HCT116 (cell line): ENCODE measurements around the gene SYNJ2. TPM values are rescaled to one million over a fixed set of nuclear protein-coding genes. Genes with fewer than 3 reads are reported as not detected.
A peak's percentile ranks its signal among the peaks of the same experiment; 100 is the strongest.

Source experiments
- ATAC-seq: fragments of 200-7000 bp; cut with Tn5 transposase; 2 replicates; pipeline ENCODE4 v1.9.1; 2020; ENCODE audit warnings: mild to moderate bottlenecking, moderate library complexity
- BruUV-seq: library from RNA; stranded (reverse); fragments of 400-500 nt; replicated peaks from 2 replicates; lab custom pipeline; 2021; lab: Mats Ljungman, UMichigan
- CTCF ChIA-PET: fragments of 300-600 bp; sonication (Branson Sonifier 250); formaldehyde crosslinking; loops from one replicate; lab custom pipeline; 2021; ENCODE audit warnings: antibody characterized with exemption; lab: Charles Lee
- POLR2A ChIA-PET: fragments of 300-600, 350-600 bp; sonication (Branson Sonifier 250); formaldehyde crosslinking; loops from one replicate; lab custom pipeline; 2021; ENCODE audit warnings: antibody characterized with exemption; lab: Charles Lee
- RAD21 ChIA-PET, 2 experiments: fragments of 300-600 bp; sonication (Branson Sonifier 250); formaldehyde crosslinking; loops; one replicate each; lab custom pipeline; 2023; ENCODE audit warnings: low total read pairs in 2 of 2; ENCODE audit not compliant: uncharacterized antibody in 2 of 2, unreplicated experiment in 2 of 2, low non-redundant PET in 1 of 2; lab: Charles Lee
- DNase-seq: peaks from one replicate; pipeline ENCODE4 v3.0.0-alpha.2; 2010; ENCODE audit warnings: low read depth, low spot score
- H2AFZ ChIP-seq: fragments of 200-600 bp; shearing (Covaris generic), sonication (generic); 2 replicates; pipeline ENCODE4 v1.6.1; 2017; ENCODE audit warnings: low read depth, mixed run types, mixed read lengths, antibody characterized with exemption, low read length; ENCODE audit not compliant: poor library complexity, severe bottlenecking
- H3K27ac ChIP-seq: 2 replicates; pipeline ENCODE4 v1.5.1; 2012; ENCODE audit warnings: low read depth, low read length
- H3K27me3 ChIP-seq: fragments of 200-600 bp; sonication (generic); 2 replicates; pipeline ENCODE4 v1.6.1; 2016; ENCODE audit warnings: mixed run types, low read length, mixed read lengths; ENCODE audit not compliant: insufficient read depth
- H3K36me3 ChIP-seq, 2 experiments: fragments of 200-500 bp in 1 of 2; fragments of 200-600 bp in 1 of 2; sonication (Bioruptor generic) in 1 of 2; sonication (generic) in 1 of 2; 2 replicates each; pipeline versions ENCODE4 v1.5.1 to v1.6.1; 2014 to 2016; ENCODE audit warnings: low read length in 2 of 2, inconsistent platforms in 1 of 2, mixed read lengths in 1 of 2, mixed run types in 1 of 2; ENCODE audit not compliant: insufficient read depth in 2 of 2, control insufficient read depth in 1 of 2
- H3K4me1 ChIP-seq, 2 experiments: fragments of 200-600 bp in 1 of 2; sonication (generic) in 1 of 2; 2 replicates each; pipeline versions ENCODE4 v1.5.1 to v1.6.1; 2012 to 2017; ENCODE audit warnings: low read length in 2 of 2, inconsistent platforms in 1 of 2, mild to moderate bottlenecking in 1 of 2, mixed read lengths in 1 of 2, mixed run types in 1 of 2, moderate library complexity in 1 of 2; ENCODE audit not compliant: insufficient read depth in 2 of 2, control insufficient read depth in 1 of 2
- H3K4me2 ChIP-seq: fragments of 200-600 bp; sonication (generic); 2 replicates; pipeline ENCODE4 v1.6.1; 2017; ENCODE audit warnings: mixed run types, low read length, mixed read lengths
- H3K4me3 ChIP-seq, 2 experiments: fragments of 200-600 bp in 1 of 2; sonication (generic) in 1 of 2; replicated peaks in 1 of 2; 2 replicates each; pipeline ENCODE4 v1.5.1; 2011 to 2016; ENCODE audit warnings: low read length in 2 of 2, control low read depth in 1 of 2, low read depth in 1 of 2, mild to moderate bottlenecking in 1 of 2, mixed read lengths in 1 of 2, mixed run types in 1 of 2
- H3K79me2 ChIP-seq: fragments of 200-600 bp; sonication (generic); 2 replicates; pipeline ENCODE4 v1.6.1; 2017; ENCODE audit warnings: mild to moderate bottlenecking, mixed run types, low read length, moderate library complexity, mixed read lengths; ENCODE audit not compliant: insufficient read depth
- H3K9ac ChIP-seq: fragments of 200-600 bp; sonication (generic); 2 replicates; pipeline ENCODE4 v1.6.1; 2016; ENCODE audit warnings: low read length, mixed read lengths
- H3K9me2 ChIP-seq: fragments of 200-600 bp; sonication (generic), shearing (Covaris generic); 2 replicates; pipeline ENCODE4 v1.6.1; 2017; ENCODE audit warnings: mixed run types, mild to moderate bottlenecking, moderate library complexity; ENCODE audit not compliant: insufficient read depth
- H3K9me3 ChIP-seq, 2 experiments: fragments of 200-500 bp in 1 of 2; fragments of 200-600 bp in 1 of 2; sonication (Bioruptor generic) in 1 of 2; sonication (generic) in 1 of 2; 2 replicates each; pipeline ENCODE4 v1.6.1; 2014 to 2017; ENCODE audit warnings: low read length in 2 of 2, mixed read lengths in 2 of 2, inconsistent platforms in 1 of 2, low read depth in 1 of 2, mild to moderate bottlenecking in 1 of 2, mixed run types in 1 of 2, moderate library complexity in 1 of 2; ENCODE audit not compliant: control insufficient read depth in 1 of 2, insufficient read depth in 1 of 2
- H4K20me1 ChIP-seq: fragments of 200-600 bp; sonication (generic), shearing (Covaris generic); 2 replicates; pipeline ENCODE4 v1.6.1; 2017; ENCODE audit warnings: mixed run types, mild to moderate bottlenecking, moderate library complexity; ENCODE audit not compliant: insufficient read depth
- ATF3 ChIP-seq: IDR thresholded peaks from 2 replicates; pipeline ENCODE4 v1.6.1; 2012
- EGR1 ChIP-seq: IDR thresholded peaks from 2 replicates; pipeline ENCODE4 v1.6.1; 2012; ENCODE audit warnings: low read depth
- EZH2 ChIP-seq: fragments of 200-600 bp; sonication (generic); IDR thresholded peaks from 2 replicates; pipeline ENCODE4 v1.6.1; 2017; ENCODE audit warnings: antibody characterized with exemption, mixed run types
- FOSL1 ChIP-seq: IDR thresholded peaks from 2 replicates; pipeline ENCODE4 v1.6.1; 2012; ENCODE audit warnings: low read depth
- YY1 ChIP-seq: IDR thresholded peaks from 2 replicates; pipeline ENCODE4 v1.6.1; 2011; ENCODE audit warnings: low read length, low read depth, moderate library complexity, mild to moderate bottlenecking; ENCODE audit not compliant: insufficient replicate concordance; ENCODE audit errors: extremely low read depth
- ZBTB33 ChIP-seq: IDR thresholded peaks from 2 replicates; pipeline ENCODE4 v1.6.1; 2011; ENCODE audit warnings: mild to moderate bottlenecking, low read length, moderate library complexity; ENCODE audit not compliant: insufficient replicate concordance; ENCODE audit errors: extremely low read depth
- intact Hi-C: fragments of 100-400 bp; cut with micrococcal nuclease; formaldehyde crosslinking; loops from 2 replicates; pipeline ENCODE4 v1.10.0; 2022
- total RNA-seq: library from RNA; stranded (reverse); gene quantifications from one replicate; pipeline ENCODE4 v1.2.1, GENCODE V29; 2021; ENCODE audit not compliant: unreplicated experiment

SYNJ2 gene
- total RNA-seq, 1 experiment from 2014 or later = 23.9 TPM

DNA sequence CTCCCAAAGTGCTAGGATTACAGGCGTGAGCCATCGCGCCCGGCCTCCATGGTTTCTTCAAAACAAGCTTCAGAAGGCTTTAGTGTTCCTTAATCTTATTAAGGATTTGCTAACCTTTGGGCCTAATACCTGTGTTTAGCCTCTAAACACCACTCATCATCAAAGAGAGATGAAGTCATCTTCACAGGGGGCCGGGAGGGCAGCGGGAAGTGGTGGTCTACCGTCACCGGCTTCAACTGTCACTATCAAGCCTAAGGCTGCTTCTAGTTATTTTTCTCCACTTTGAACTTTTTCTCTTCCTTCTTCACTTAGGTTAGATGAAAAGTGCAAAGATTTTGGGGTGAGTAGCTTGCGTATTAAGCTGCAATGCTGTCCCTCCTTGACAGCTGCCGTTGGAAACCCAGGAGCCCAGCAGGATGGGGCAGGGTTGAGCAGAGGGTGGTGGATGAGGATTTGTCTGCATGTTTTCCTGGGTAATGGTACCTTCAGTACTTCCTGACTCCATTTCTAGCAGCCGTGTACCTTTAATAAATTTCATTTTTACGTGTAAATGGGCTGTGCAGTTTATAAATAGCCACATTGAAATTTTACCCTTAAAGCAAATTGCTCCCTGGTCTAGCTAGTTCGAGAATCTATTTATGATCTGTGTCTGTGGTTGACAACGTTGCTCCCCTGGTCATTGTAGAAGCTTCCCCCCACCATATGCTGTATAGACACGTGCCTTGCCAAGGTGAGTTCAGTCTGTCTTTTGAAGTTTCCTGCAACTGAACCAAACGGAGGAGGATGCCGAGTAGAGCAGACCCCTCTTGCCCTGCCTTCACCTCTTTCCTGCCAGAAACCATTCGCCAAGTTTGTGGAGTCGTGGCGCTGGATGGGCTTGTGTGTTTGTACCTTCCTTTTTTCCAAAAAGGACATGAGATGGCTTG, 64.8 kb downstream of the SYNJ2 start:
- DNase-seq = no peak
- TF ChIP-seq YY1 (no peak), FOSL1 (no peak), ATF3 (no peak), EGR1 (no peak), EZH2 (no peak), ZBTB33 (no peak)
- Histone ChIP-seq H3K27ac (no peak overlapping the region), H3K36me3 (no peaks in the 10 kb centered on the region), H3K9me3 (no peaks in the 10 kb centered on the region), H3K4me3 (no peak overlapping the region), H4K20me1 (no peaks in the 10 kb centered on the region), H3K4me1 (peaks cover 53 to 65% of the 10 kb centered on the region in 2 experiments), H3K4me2 (peak overlapping the region; percentile 58), H3K27me3 (no peaks in the 10 kb centered on the region), H3K9me2 (no peaks in the 10 kb centered on the region), H2AFZ (no peak overlapping the region), H3K79me2 (no peaks in the 10 kb centered on the region; the same call in 1 of the 2 replicates), H3K9ac (peak overlapping the region; percentile 33)
- BruUV-seq = no TSS peak
- ChIA-PET RAD21 (no interaction called here), CTCF (interaction anchor here (1.1 kb wide), 1 partner anchor 23 kb away, joined by 3 read pairs; no protein-coding TSS in a partner anchor), POLR2A (no interaction called here)
- peak; percentile 5 for ATAC-seq
- intact Hi-C loops = no loop called here
